ENCODE data around the gene SMPDL3A.

- TF ChIP-seq ELF4 (IDR thresholded peaks at IDR 0.05) (no peak), SUZ12 (IDR thresholded peaks at IDR 0.05) (no peak), PKNOX1 (IDR thresholded peaks at IDR 0.05) (no peak), FOXM1 (IDR thresholded peaks at IDR 0.05; ENCODE audit: borderline replicate concordance) (no peak), NFRKB (IDR thresholded peaks at IDR 0.05) (no peak)
These were observed 8.5 kb downstream of the SMPDL3A start for GRCh38 chr6:122797537-122797936.

Data from HEK293T (cell line).